ENCODE results near the gene TNFSF15. TPM values are rescaled to one million over a fixed set of nuclear protein-coding genes. Genes with fewer than 3 reads are reported as not detected.

The TNFSF15 gene
- total and polyA plus RNA-seq, 3 donors from 2014 or later: 0.06 to 0.40 TPM; not detected in 1

- Histone ChIP-seq H3K27ac (no peak overlapping the region), H3K36me3 (ENCODE audit: low read depth, missing control alignments) (no peaks in the 10 kb centered on the region), H3K4me3 (no peak overlapping the region), H3K9me3 (no peaks in the 10 kb centered on the region), H3K27me3 (no peaks in the 10 kb centered on the region), H3K4me1 (no peaks in the 10 kb centered on the region)
- intact Hi-C loops (cut with DNase I; ENCODE audit: low total_unique reads): no loop called here
- DNase-seq: no peak
- TF ChIP-seq CTCF (IDR thresholded peaks at IDR 0.05): no peak
- TF ChIP-seq POLR2A (IDR thresholded peaks at IDR 0.05): no peak
- WGBS, 2 donors: 86 to 87% methylated on average over 5 of the region's 5 CpGs
Measured at GRCh38 chr9:114785866-114786650, 19.8 kb downstream of the TNFSF15 start.

- 80 to 84% methylated on average over 6 of the region's 6 CpGs for WGBS, 2 donors
- DNase-seq: no peak
- intact Hi-C loops (cut with DNase I; ENCODE audit: low total_unique reads): no loop called here
Measured at GRCh38 chr9:114784721-114785279, 21.0 kb downstream of the TNFSF15 start.

GRCh38 chr9:114782586-114782985, 23.3 kb downstream of the TNFSF15 start:
- no peak for DNase-seq
- TF ChIP-seq POLR2A (IDR thresholded peaks at IDR 0.05) (no peak), CTCF (IDR thresholded peaks at IDR 0.05) (no peak)
- H3K36me3 ChIP-seq (ENCODE audit: low read depth, missing control alignments): no peaks in the 10 kb centered on the region
- H3K4me1 ChIP-seq: no peaks in the 10 kb centered on the region
- intact Hi-C loops (cut with DNase I; ENCODE audit: low total_unique reads): no loop called here
- H3K4me3 ChIP-seq: no peak overlapping the region
- no peak overlapping the region for H3K27ac ChIP-seq
- H3K9me3 ChIP-seq: no peaks in the 10 kb centered on the region
- H3K27me3 ChIP-seq: no peaks in the 10 kb centered on the region

More at GRCh38 chr9:114784721-114785279, 21.0 kb downstream of the TNFSF15 start:
- no peak for TF ChIP-seq POLR2A (IDR thresholded peaks at IDR 0.05)
- Histone ChIP-seq H3K27me3 (no peaks in the 10 kb centered on the region), H3K9me3 (no peaks in the 10 kb centered on the region), H3K36me3 (ENCODE audit: low read depth, missing control alignments) (no peaks in the 10 kb centered on the region), H3K4me3 (no peak overlapping the region), H3K27ac (no peak overlapping the region), H3K4me1 (no peaks in the 10 kb centered on the region)

GRCh38 chr9:114779352-114779845, 26.4 kb downstream of the TNFSF15 start:
- 47 to 59% methylated on average over 4 of the region's 4 CpGs for WGBS, 2 donors
- Histone ChIP-seq H3K9me3 (no peaks in the 10 kb centered on the region), H3K27ac (no peak overlapping the region), H3K4me1 (no peaks in the 10 kb centered on the region), H3K36me3 (ENCODE audit: low read depth, missing control alignments) (no peaks in the 10 kb centered on the region), H3K4me3 (no peak overlapping the region), H3K27me3 (no peaks in the 10 kb centered on the region)
- DNase-seq: no peak
- intact Hi-C loops (cut with DNase I; ENCODE audit: low total_unique reads): no loop called here
- TF ChIP-seq CTCF (IDR thresholded peaks at IDR 0.05) (no peak), POLR2A (IDR thresholded peaks at IDR 0.05) (no peak)

GRCh38 chr9:114777821-114778609, 27.8 kb downstream of the TNFSF15 start:
- DNase-seq: no peak
- no peak overlapping the region for H3K4me3 ChIP-seq
- WGBS, 2 donors: 60 to 64% methylated on average over 6 of the region's 6 CpGs
- no peak overlapping the region for H3K27ac ChIP-seq
- H3K9me3 ChIP-seq: no peaks in the 10 kb centered on the region
- TF ChIP-seq POLR2A (IDR thresholded peaks at IDR 0.05) (no peak), CTCF (IDR thresholded peaks at IDR 0.05) (no peak)
- H3K4me1 ChIP-seq: no peaks in the 10 kb centered on the region
- H3K36me3 ChIP-seq (ENCODE audit: low read depth, missing control alignments): no peaks in the 10 kb centered on the region
- H3K27me3 ChIP-seq: no peaks in the 10 kb centered on the region
- intact Hi-C loops (cut with DNase I; ENCODE audit: low total_unique reads): no loop called here
